Measurements from ENCODE around the gene LPCAT1. TPM values are rescaled to one million over a fixed set of nuclear protein-coding genes. Genes with fewer than 3 reads are reported as not detected.

The LPCAT1 gene
- total RNA-seq, 1 experiment from 2014 or later = 75.0 TPM

DNA sequence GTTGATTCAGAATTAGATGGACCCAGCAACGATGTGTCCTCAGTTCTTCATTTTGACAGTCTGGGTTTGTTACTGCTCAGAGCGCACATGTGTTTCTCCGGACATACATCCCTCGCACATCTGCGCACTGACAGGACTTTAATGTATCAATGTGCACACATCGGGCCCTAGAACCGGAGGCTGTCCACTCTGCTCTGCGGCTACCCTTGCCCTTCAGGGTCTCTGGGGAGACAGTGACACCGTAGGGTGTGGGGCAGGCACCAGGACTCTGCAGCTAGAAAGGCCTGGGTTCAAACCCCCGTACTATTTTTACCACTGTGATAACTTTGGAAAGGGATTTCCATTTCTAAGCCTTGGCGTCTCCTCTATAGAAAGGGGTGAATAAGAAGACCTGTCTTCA lies 23.5 kb upstream of the LPCAT1 start:
- ATAC-seq (no peak), DNase-seq (ENCODE audit: low read depth, low spot score) (no peak)
- no peak for TF ChIP-seq SIN3A (IDR thresholded peaks at IDR 0.05; ENCODE audit: low read depth)
- no peak for TF ChIP-seq CEBPB (IDR thresholded peaks at IDR 0.05; ENCODE audit: low read depth)
- no peak for TF ChIP-seq EZH2phosphoT487 (IDR thresholded peaks at IDR 0.05; ENCODE audit: borderline replicate concordance)
- TF ChIP-seq JUND (IDR thresholded peaks at IDR 0.05) = no peak
- TF ChIP-seq FOSL1 (IDR thresholded peaks at IDR 0.05; ENCODE audit: low read depth) = no peak
- TF ChIP-seq, protein P1, sequence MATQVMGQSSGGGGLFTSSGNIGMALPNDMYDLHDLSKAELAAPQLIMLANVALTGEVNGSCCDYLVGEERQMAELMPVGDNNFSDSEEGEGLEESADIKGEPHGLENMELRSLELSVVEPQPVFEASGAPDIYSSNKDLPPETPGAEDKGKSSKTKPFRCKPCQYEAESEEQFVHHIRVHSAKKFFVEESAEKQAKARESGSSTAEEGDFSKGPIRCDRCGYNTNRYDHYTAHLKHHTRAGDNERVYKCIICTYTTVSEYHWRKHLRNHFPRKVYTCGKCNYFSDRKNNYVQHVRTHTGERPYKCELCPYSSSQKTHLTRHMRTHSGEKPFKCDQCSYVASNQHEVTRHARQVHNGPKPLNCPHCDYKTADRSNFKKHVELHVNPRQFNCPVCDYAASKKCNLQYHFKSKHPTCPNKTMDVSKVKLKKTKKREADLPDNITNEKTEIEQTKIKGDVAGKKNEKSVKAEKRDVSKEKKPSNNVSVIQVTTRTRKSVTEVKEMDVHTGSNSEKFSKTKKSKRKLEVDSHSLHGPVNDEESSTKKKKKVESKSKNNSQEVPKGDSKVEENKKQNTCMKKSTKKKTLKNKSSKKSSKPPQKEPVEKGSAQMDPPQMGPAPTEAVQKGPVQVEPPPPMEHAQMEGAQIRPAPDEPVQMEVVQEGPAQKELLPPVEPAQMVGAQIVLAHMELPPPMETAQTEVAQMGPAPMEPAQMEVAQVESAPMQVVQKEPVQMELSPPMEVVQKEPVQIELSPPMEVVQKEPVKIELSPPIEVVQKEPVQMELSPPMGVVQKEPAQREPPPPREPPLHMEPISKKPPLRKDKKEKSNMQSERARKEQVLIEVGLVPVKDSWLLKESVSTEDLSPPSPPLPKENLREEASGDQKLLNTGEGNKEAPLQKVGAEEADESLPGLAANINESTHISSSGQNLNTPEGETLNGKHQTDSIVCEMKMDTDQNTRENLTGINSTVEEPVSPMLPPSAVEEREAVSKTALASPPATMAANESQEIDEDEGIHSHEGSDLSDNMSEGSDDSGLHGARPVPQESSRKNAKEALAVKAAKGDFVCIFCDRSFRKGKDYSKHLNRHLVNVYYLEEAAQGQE (IDR thresholded peaks at IDR 0.05; ENCODE audit: low read depth) = no peak
- TF ChIP-seq POLR2AphosphoS5 (IDR thresholded peaks at IDR 0.05; ENCODE audit: low read depth, low read length) = no peak
- TF ChIP-seq, protein P2, sequence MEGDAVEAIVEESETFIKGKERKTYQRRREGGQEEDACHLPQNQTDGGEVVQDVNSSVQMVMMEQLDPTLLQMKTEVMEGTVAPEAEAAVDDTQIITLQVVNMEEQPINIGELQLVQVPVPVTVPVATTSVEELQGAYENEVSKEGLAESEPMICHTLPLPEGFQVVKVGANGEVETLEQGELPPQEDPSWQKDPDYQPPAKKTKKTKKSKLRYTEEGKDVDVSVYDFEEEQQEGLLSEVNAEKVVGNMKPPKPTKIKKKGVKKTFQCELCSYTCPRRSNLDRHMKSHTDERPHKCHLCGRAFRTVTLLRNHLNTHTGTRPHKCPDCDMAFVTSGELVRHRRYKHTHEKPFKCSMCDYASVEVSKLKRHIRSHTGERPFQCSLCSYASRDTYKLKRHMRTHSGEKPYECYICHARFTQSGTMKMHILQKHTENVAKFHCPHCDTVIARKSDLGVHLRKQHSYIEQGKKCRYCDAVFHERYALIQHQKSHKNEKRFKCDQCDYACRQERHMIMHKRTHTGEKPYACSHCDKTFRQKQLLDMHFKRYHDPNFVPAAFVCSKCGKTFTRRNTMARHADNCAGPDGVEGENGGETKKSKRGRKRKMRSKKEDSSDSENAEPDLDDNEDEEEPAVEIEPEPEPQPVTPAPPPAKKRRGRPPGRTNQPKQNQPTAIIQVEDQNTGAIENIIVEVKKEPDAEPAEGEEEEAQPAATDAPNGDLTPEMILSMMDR (IDR thresholded peaks at IDR 0.05 in 2 of 3, conservative IDR thresholded peaks at IDR 0.05 in 1 of 3; ENCODE audit: borderline replicate concordance in 1 of 3, insufficient read depth in 1 of 3, low read depth in 2 of 3, low read length in 2 of 3) = no peak
- no peak for TF ChIP-seq EZH2 (IDR thresholded peaks at IDR 0.05)
- no peak for TF ChIP-seq CBX3 (IDR thresholded peaks at IDR 0.05; ENCODE audit: low read depth)
- TF ChIP-seq MAX (IDR thresholded peaks at IDR 0.05) = no peak
- TF ChIP-seq, protein P3, sequence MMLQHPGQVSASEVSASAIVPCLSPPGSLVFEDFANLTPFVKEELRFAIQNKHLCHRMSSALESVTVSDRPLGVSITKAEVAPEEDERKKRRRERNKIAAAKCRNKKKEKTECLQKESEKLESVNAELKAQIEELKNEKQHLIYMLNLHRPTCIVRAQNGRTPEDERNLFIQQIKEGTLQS (IDR thresholded peaks at IDR 0.05) = no peak
- TF ChIP-seq ELF1 (IDR thresholded peaks at IDR 0.05; ENCODE audit: borderline replicate concordance, low read depth) = no peak
- no peak for TF ChIP-seq SRF (IDR thresholded peaks at IDR 0.05; ENCODE audit: low read depth)
- TF ChIP-seq, protein P4, sequence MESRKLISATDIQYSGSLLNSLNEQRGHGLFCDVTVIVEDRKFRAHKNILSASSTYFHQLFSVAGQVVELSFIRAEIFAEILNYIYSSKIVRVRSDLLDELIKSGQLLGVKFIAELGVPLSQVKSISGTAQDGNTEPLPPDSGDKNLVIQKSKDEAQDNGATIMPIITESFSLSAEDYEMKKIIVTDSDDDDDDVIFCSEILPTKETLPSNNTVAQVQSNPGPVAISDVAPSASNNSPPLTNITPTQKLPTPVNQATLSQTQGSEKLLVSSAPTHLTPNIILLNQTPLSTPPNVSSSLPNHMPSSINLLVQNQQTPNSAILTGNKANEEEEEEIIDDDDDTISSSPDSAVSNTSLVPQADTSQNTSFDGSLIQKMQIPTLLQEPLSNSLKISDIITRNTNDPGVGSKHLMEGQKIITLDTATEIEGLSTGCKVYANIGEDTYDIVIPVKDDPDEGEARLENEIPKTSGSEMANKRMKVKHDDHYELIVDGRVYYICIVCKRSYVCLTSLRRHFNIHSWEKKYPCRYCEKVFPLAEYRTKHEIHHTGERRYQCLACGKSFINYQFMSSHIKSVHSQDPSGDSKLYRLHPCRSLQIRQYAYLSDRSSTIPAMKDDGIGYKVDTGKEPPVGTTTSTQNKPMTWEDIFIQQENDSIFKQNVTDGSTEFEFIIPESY (IDR thresholded peaks at IDR 0.05; ENCODE audit: extremely low read depth, insufficient replicate concordance, low read length) = no peak
- no peak for TF ChIP-seq ZNF274 (IDR thresholded peaks at IDR 0.05; ENCODE audit: low read depth, low read length)
- TF ChIP-seq POLR2A (IDR thresholded peaks at IDR 0.05; ENCODE audit: borderline replicate concordance, extremely low read depth, insufficient read depth, insufficient read length) = no peak
- TF ChIP-seq EGR1 (IDR thresholded peaks at IDR 0.05; ENCODE audit: low read depth) = no peak
- no peak overlapping the region for H2AFZ ChIP-seq (ENCODE audit: low read depth, low read length, poor library complexity, severe bottlenecking)
- no TSS peak for BruUV-seq (replicated peaks)
- H3K27ac ChIP-seq (ENCODE audit: low read depth, low read length) = no peak overlapping the region
- H3K4me1 ChIP-seq (ENCODE audit: control insufficient read depth in 1 of 2, insufficient read depth in 2 of 2, low read length in 2 of 2) = peaks cover 0 to 6% of the 10 kb centered on the region in 2 experiments; a peak in 2 of 4 replicates
- H3K4me3 ChIP-seq (replicated peaks in 1 of 2; ENCODE audit: low read depth in 1 of 2, low read length in 2 of 2) = no peak overlapping the region
- no peaks in the 10 kb centered on the region for H3K36me3 ChIP-seq (ENCODE audit: control insufficient read depth in 1 of 2, insufficient read depth in 2 of 2, low read length in 2 of 2)
- RAD21 ChIA-PET (ENCODE audit: low non-redundant PET in 1 of 2, low total read pairs in 2 of 2, uncharacterized antibody in 2 of 2, unreplicated experiment in 2 of 2) = no interaction called here
- H3K9me3 ChIP-seq (ENCODE audit: control insufficient read depth in 1 of 2, insufficient read depth in 1 of 2, low read depth in 1 of 2, low read length in 2 of 2) = no peaks in the 10 kb centered on the region
- H3K27me3 ChIP-seq (ENCODE audit: insufficient read depth, low read length) = no peaks in the 10 kb centered on the region
- POLR2A ChIA-PET = no interaction called here
- H3K9me2 ChIP-seq (ENCODE audit: insufficient read depth) = no peaks in the 10 kb centered on the region
- H3K4me2 ChIP-seq (ENCODE audit: low read length) = no peak overlapping the region
- intact Hi-C loops (cut with micrococcal nuclease) = no loop called here
- no peaks in the 10 kb centered on the region for H3K79me2 ChIP-seq (ENCODE audit: insufficient read depth, low read length)
- H4K20me1 ChIP-seq (ENCODE audit: insufficient read depth) = no peaks in the 10 kb centered on the region
- CTCF ChIA-PET = no interaction called here
- H3K9ac ChIP-seq (ENCODE audit: low read length) = no peak overlapping the region

Measured in HCT116 (cell line).